HG03460 (cell line): ENCODE measurements around the gene COG8.

Experiments
- ATAC-seq: cut with Tn5 transposase; IDR thresholded peaks from one replicate; pipeline ENCODE4 v1.9.1; 2021; ENCODE audit not compliant: unreplicated experiment

COG8 gene

DNA sequence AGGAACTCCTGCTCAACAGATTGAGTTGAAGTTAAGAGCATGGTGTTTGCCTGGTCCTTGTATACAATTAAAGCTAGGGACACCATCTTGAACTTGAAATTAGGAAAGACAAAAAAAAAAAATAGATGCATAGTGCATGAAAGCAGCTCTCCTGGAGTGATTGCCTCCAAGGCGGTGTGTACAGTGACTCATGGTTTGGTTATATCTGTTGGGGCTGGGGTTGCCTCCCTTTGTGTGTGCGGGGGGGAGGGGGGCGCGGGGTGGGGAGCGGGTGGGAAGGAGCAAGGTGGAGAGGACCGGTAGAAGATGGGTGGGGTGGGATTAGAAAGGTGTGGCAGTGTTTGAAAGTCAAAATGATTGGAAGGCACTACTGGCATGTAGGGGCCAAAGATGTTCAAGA lies 8.9 kb upstream of the COG8 start:
- no peak for ATAC-seq

DNA sequence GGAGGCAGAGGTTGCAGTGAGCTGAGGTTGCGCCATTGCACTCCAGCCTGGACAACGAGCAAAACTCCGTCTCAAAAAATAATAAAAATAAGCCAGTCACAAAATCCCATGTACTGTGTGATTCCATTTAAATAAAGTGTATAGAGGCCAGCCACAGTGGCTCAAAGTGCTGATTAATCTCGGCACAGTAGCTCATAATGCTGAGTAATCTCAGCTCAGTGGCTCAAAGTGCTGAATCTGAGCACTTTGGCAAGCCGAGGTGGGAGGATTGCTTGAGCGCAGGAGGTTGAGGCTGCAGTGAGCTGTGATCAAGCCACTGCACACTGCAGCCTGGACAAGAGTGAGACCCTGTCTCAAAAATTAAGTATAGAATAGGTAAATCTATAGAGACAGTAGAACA lies 7.3 kb upstream of the COG8 start:
- ATAC-seq = no peak

DNA sequence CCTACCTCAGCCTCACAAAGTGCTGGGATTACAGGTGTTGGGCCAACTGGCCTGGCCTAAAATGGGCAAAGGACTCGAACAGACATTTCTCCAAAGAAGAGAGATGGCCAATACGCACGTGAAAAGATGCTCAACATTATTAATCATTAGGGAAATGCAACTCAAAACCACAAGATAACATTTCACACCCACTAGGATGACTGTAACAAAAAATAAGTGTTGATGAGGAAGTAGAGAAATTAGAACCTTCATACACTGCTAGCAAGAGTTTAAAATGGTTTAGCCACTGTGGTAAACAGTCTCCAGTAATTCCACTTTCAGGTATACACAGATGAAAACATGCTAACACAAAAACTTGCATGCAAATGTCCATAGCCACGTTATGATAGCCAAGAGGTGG lies 6.6 kb upstream of the COG8 start:
- no peak for ATAC-seq

DNA sequence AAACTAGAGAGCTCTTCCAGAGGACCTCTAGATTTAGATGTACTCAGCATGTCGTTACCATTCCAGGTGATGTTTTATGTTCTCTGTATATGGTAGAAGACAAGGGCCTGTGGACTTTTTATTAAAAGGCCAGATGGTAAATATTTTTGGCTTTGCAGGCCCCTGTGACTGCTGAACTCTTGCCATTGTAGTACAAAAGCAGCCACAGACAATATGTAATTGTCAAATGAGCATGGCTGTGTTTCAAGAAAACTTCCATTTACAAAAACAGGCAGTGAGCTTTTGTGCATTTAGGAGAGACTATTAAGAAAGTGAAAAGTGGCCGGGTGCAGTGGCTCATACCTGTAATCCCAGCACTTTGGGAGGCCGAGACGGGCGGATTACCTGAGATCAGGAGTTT lies 4.8 kb upstream of the COG8 start:
- no peak for ATAC-seq

DNA sequence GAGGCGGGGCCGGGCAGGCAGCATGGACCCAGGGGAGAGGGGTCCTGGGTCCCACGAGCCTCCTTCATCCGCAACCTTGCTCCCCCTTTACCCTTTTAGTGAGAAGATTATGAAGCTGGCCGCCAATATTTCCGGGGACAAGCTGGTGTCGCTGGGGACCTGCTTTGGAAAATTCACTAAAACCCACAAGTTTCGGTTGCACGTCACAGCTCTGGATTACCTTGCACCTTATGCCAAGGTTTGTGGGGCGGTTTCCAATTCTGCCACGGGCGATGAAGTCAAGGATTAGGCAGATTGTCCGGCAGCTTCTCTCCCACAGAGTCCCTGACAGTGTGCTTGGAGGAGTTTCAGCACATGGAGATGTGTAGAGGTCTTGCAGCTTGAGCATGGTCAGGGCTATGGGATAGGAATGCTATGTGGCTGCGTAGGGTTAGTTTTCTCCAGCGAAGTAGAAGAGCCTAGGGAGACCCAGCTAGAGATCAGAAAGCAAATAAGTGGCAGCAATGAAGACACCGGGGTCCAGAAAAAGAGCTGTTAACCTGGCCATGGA lies 806 bp upstream of the COG8 start:
- no peak for ATAC-seq

DNA sequence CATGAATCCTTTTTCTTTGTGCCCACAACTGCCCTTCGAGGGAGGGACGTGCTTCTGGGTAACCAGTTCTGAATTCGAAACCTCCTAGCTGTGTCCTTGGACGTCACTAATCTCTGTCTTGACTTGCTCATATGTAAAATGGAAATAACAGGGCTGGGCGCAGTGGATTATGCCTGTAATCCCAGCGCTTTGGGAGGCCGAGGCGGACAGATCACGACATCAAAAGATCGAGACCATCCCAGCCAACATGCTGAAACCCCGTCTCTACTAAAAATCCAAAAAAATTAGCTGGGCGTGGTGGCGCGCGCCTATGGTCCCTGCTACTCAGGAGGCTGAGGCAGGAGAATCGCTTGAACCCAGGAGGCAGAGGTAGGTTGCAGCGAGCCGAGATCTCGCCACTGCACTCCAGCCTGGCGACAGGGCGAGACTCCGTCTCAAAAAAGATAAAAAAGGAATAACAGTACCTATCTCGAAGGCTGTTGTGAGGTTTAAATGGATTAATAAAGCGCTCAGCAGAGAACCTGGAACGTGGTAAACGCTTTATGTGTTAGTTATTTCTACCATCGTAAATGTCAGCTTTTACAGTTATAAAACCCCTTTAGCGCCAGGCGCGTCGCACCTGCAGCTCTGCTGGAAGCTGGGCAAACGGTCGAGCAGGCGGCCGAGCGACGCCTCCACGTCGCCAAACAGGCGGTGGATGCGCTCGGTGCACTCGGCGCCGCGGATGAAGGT lies 641 bp downstream of the COG8 start:
- no peak for ATAC-seq

DNA sequence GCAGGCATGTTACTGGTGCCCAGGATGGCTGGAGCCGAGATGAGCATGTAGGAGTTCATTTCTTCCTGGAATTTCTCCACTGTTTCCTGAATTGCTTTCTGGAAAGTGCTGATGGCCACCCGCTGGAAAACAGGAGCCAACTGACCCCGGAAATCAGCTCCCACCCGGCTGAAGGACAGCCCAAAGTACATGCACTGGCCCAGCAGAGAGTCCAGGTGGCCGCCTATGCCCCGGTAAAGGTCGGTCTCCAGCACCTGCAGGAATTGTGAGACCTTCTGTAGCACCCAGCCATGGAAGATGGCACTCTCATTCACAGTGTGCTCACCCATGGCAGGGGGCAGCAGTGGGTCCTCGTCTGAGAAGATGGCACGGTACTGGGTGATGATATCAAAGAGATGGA lies 4.7 kb downstream of the COG8 start:
- no peak for ATAC-seq

DNA sequence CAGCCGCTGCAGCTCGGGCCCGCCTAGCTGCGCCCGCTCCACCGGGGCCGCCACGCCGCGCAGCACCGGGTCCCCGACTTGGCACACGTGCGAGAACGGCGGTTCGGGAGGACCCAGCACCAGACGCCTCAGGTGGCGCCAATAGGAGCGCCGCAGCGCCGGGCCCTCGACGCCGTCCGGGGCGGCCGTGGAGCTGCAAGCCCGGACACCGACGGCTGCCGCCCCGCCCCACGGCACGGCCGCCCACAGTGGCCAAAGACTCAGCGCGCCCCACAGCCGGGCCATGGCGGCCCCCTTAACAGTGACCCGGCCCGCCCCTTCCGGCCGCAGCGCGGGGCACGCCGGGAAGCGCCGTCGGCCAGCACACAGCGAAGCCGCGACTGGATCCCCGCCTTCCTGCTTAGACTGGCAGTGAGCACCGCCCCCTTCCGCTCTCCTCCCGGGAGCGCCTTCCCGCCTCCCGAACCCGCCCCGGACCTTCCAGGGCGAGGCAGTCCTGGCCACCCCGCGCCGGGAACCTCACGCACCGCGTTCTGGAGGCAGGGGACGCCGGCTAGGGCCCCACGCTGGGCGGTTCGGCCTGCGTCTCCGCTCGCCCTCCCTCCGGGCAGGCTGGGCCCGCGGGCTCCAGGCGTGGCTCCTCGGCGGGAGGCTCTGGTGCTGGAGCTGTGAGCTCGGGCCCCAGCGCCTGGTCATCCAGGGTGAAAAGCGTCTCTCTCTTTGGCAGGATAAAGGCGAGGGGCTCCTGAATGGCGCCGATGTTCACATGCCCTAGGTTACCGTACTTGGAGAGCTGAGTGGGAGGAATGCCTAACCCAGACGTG lies 8.9 kb downstream of the COG8 start, which contains the start of gene PDF:
Gene PDF (minus strand): TSS at position 303 of the 824 bp plus-strand sequence. CDS start 18 bp downstream, at position 285.
- ATAC-seq = peak; percentile 94

DNA sequence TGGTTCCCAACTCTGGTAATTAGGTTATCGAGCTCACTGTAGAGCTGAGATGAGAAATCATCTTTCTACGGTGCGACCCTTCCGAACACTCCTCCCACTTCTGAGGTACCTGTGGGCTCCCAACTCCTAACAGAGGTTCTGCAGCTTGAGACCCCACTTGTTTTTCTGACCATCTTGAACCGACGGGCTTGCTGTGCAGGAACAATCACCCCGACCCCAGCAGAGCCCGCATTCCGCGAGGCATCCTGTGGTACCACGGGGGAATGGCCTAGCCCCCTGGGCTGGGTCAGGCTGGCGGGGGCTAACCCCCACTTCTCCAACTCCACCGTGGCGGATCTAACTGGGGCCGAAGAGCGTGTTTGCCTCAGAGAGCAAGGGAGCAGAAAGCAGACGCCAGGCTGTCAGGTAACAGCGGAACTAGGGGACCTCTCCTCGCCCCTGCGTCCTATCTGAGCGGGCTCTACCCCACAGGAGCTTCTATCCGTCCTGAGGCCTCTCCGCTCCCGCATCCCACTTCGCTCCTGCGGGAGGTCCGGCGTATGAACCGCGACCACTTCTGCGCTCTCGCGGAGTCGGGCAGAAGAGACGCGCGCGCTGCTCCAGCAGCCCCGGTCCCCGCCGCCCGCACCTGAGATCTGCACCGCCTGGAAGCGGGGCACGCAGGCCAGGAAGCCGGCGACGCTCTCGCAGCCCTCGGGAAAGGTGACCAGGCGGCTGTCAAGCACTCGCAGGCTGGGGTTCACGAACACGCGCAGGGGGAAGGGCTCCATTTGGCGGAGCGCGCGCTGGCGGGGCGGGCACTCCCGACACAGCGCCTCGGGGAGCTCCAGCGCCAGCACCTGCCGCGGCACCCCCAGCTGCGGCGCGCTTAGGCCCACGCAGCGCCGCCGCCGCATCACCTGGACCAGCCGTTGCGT lies 9.7 kb downstream of the COG8 start:
- ATAC-seq = peak; percentile 33

DNA sequence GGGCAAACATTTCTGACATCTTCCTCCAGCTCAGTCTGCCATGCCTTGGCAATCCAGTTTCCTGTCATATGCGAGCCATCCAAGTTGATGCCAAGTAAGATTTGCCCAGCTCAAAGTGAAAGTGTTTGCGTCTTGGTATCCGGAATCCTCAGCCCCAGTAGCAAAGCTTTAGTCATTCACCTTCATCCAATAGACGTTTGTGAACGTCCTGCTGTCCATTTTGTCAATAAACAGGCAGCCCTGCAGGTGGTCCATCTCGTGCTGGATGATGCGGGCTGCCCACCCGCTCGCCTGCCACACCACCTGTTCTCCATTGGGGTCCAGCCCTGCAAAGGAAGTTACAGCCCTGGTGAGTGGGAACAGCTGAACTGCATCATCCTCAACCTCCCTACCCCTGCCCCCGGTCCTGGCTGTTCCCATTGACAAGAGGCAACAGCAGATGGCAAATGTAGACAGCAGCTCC lies 10.5 kb downstream of the COG8 start:
- no peak for ATAC-seq

DNA sequence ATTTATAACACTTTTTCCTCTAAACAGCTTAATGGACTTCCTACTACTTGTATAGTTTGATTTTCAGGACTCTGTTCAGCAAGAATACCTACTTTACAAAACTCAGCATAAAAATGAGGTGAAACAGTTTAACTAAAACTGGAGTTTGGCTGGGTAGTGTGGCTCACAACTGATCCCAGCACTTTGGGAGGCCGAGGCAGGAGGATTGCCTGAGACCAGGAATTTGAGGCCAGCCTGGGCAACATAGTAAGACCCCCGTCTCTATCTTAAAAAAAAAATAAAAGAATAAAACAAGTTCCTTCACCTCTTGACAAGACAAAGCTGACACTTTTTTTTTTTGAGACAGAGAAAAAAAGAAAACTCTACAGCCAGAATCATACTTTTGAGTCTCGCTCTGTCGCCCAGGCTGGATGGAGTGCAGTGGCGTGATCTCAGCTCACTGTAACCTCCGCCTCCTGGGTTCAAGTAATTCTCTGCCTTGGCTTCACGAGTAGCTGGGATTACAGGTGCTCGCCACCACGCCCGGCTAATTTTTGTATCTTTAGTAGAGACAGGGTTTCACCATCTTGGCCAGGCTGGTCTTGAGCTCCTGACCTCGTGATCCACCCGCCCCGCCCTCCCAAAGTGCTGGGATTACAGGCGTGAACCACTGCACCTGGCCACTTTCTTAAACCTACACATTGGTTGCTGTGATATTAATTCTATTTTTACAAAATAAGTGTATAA lies 11.6 kb downstream of the COG8 start:
- no peak for ATAC-seq

DNA sequence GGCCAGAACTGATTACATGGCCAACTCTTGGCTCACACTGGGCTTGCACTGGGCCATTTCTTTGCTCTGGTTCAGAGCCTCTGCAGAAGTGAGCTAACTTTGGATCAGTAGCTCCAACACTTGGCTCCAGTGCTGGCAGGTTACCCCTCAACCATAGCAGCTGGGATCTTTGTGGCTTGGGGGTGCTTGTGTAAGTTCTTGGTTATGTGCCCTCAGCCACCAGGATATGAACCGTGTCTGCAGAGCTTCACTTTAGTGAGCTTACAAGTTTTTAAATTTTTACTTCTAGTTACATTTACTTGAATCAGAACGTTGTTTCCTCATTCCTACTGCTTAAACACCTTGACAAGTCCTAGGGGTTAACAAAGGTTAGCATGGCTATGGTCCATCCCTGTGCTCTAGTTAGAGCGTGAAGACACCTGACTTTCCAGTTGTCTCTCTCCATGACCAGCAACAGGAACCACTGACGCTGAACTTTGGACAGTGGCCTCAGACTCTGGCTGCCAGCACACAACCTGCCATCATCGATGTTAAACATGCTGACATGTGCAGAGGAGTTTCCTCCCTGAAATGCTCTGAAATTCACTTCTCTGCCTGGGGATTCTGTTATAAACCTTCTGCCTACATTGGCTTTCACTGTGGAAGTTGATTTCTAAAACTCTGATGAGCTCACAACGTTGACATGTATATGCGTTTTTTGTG lies 13.0 kb downstream of the COG8 start:
- no peak for ATAC-seq

DNA sequence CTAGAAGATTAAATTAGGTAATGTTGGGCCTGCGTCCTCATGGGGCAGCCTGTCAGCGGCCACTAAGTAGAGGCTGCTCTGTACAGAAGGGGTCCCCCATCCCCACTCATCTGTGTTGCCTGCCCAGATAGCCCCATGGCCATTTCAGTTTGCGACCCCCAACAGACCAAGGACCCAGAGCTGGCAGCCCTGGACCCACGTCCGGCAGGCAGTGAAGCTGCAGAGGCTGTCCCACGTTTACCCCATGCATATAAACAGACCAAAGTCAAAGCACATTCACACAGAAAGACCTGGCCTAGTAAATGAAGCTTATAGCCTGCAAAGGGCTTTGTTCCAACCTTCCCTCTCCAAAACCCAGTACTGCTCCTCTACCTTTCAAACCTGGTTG lies 13.6 kb downstream of the COG8 start:
- no peak for ATAC-seq

DNA sequence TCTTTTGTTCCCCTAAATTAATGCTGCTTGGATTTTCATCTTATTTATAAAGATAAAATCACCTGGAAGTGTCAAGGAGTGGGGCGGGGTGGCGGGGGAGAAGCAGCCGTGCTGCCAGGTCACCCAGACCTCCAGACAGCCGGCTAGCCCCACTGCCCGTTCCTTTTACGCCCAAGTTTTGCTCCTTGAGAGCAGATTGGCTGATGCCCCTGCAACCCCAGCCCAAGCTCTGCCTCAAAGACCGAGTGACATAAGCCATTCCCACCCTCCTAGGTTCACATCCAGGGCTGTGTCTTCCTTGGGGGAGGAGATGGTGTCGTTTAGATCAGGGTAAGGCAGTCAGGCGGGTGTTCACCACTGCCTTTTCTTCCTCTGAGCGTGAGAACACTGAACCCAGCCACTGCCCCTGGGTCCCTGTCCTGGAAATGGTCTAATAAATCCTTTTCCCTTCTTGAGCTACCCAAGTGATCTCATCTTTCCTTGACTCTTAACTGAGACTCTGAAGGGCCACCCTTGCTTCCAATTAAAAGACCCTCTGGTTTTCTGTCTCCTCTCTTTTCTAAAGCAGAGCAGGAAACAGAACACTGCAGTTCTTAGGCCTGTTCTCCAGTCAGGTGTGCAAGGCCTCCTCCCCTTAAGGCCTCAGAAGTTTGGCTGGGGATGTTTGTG lies 14.6 kb downstream of the COG8 start:
- ATAC-seq = no peak

DNA sequence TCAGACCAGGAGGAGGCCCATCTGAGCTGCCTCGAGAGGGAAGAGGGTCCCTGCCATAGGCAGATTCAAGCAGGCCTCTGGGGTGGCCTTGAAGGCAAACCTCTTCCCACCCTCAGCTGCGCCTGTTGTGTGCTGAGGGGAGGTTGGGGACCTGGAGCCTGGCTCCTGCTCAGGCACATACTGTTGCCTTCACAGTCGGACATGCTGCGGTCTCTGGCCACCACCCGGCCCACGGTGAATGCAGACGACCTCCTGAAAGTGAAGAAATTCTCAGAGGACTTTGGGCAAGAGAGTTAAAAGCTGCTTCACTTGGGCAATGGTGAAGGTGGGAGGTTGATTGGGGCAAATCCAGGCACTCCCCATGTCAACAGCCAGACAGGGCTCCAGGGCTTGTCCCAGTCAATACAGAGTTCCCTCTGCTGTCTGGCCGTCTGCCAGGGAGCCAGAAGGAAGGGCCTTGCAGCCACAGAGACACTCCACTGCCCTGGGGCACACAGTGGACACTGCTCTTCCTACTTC lies 15.3 kb downstream of the COG8 start:
- no peak for ATAC-seq

DNA sequence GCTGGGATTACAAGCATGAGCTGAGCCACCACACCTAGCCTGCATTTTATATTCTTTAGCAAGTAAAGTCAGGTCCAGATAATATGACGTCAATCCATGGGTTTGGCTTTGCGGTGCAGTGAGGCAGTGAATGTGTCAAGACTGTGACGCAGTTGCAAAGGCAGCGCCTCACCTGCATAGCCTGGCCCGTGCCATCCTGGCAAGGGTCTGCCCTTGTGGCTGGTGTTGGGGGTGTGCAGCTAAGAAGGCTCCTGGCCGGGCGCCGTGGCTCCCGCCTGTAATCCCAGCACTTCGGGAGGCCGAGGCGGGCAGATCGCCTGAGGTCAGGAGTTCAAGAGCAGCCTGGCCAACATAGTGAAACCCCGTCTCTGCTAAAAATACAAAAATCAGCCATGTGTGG lies 15.9 kb downstream of the COG8 start:
- ATAC-seq = no peak

DNA sequence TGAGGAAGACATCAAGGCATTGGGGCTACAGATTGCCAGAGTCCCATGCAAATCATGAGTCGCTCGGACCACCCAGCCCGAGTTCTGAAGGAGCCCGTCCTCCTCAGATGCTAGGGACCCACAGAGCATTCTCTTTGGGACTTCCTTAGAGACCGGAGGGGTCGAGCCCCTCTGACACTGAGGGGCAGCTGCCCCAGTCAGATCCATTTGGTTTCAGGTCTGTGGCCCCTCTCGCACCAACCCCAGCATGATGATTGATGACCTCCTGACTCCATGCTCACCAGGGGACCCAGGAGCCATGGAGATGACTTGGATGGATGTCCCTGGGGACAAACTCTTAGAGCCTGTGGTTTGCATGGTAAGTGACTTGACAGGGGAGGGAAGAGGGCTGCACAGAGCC lies 17.0 kb downstream of the COG8 start:
- no peak for ATAC-seq

DNA sequence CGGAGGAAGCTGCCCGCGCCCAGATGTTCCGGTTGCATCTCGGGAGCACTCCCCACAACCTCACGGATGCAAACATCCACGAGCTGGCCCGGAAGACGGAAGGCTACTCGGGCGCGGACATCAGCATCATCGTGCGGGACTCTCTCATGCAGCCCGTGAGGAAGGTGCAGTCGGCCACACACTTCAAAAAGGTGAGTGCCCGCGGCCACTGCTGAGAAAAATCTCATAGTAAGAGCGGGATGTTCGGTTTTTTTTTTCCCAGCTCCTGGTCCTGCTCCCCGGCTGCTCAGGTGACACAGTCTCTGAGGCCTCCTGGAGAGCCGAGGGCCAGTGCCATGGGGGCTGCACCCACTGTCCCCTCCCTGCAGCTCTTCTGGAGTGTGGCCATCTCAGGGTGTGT lies 18.3 kb downstream of the COG8 start:
- ATAC-seq = no peak

DNA sequence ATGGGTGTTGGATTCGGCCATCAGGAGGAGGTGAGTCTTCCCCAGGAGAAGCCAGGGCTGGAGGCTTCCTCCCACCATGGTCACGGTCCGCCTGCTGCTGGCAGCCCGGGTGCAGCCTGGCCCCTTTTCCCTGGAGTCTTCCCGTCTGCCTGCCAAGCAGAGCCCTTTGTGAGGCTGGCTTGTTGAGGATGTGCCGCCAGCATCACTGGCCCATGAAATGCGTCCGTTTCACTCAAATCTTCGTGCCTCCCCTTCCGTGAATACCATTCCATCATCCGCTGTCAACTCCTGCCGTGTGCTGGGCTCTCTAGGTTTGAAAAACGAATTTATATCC lies 18.7 kb downstream of the COG8 start:
- ATAC-seq = no peak
